NCI-H524 (cell line): ENCODE results near the gene ZFAND6.

Experiments used
- DNase-seq, 2 experiments: peaks; one replicate each; lab custom pipeline; 2025; lab: John Stamatoyannopoulos, UW

ZFAND6 gene

DNA sequence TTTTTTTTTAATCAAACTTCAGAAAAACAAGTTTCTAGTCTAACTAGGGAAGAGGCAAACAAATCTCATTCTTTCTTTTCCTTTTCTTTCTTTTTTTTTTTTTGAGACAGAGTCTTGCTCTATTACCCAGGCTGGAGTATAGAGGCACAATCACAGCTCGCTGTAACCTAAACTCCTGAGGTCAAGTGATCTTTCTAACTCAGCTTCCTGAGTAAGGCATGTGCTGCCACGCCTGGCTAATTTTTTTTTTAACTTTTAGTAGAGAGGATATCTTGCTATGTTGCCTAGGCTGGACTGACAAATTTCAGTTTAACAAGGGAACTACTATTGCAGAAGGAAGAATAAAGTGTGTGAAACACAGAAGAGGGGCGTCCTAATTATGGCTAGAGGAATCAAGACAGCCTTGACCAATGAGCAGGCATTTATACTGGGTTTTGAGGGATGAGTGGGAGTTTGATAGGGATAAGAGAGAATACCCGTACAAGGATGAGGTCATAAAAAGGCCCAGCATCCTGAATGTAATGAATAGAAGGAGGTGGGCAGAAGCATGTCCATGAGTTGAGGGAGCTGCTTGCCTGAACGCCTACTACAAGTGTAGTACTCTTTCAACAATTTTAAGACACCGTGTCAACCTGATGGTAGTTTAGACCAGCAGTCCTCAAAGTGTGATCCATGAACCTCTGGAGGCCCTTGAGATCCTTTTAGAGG lies 6.7 kb upstream of the ZFAND6 start:
- DNase-seq = no peak

DNA sequence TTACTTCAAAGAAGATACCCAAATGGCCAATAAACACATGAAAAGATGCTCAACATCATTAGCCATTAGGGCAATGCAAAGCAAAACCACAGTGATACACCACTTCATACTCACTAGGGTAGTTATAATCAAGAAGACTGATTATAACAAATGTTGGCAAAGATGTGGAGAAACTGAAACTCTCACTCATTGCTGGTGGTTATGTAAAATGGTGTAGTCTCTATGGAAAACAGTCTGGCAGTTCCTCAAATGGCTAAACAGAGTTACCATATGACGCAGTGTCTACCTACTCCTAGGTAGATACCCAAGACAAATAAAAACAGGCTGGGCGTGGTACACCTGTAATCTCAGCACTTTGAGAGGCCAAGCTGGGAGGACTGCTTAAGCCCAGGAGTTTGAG lies 3.5 kb upstream of the ZFAND6 start:
- DNase-seq = no peak

DNA sequence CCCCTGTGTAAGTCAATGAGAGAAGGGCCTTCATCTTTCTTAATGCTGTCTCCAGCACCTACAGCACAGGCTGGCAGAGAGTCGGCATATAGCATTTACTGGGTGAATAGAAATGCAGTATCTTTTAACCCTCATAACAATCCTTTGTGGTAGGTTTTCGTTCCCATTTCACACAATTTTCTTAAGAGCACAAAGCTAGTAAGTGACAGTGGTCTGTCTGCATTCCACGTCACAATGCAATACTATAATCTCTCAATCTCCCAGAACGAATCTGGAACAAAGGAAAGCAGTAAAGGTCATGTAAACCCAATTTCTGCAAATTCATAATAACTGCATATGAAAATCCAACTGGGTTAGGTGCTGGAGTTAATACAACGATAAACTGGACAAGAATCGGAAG lies 1.4 kb upstream of the ZFAND6 start:
- DNase-seq = no peak

DNA sequence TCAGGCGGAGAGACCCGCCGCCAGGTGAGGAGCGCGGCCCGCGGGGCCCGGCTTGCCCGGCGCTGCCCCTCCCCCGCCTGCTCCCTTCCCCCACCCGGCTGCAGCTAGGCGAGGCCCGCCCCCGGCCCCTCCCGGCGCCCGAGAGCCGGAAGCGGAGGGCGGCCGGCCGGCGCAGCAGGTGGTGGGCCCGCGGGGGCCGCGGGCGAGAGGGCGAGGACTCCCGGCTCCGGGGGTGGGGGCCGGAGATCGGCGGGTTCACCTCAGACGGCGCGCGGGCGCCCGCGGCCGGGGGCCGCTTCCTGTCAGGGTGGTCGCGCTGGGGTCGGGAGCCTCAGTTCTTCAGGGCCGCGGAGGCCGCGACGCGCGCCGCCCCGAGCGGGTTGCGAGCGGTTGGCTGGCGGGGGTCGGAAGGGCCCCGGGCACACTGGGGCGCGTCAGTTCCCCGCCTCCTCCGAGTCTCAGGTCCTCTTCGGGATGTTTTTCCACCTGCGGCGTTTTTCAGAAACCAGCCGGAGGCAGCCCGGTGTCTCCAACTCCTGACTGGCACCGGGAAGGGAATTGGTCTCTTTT lies 395 bp downstream of the ZFAND6 start:
- peak; percentile 80 to 83 for DNase-seq

DNA sequence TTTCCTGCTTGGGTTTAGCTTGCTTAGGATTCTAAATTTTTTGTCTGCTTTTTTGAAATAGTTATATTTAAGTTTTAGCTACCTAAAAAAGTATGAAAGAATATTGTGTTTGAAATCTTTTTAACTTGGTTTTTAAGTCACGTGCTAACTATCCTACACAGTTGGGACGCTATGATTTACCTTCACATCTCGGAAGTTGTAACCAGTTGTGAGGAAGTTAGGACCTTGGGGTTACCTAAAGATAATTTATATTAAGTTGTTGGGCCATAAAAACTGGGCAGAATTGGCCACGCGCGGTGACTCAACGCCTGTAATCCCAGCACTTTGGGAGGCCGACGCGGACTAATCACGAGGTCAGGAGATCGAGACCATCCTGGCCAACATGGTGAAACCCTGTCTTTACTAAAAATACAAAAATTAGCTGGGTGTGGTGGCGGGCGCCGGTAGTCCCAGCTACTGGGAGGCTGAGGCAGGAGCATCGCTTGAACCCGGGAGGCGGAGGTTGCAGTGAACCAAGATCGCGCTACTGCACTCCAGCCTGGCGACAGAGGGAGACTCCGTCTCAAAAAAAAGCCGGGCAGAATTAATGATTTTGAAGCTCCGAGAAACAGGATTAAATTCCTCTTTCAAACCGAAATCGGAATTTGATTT lies 1.0 kb downstream of the ZFAND6 start:
- peak in 1 of 2 experiments; percentile 35 for DNase-seq

DNA sequence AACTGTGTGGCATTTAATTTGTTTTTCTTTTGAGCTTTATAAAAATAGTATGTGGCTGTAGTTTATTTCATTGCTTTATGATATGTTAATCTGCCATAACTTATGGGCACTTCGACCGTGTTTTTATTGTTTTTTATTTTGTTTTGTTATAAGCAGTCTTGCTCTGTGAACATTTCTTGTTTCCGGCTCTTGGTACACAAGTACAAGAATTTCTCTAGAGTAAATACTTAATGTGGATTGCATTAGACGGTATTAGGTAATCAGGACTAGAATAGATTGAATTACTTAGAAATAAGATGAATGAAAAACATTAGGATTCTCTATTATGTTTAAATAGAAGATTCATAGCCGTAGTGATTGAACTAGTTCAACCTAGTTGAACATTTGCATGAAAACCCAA lies 2.1 kb downstream of the ZFAND6 start:
- DNase-seq = no peak

DNA sequence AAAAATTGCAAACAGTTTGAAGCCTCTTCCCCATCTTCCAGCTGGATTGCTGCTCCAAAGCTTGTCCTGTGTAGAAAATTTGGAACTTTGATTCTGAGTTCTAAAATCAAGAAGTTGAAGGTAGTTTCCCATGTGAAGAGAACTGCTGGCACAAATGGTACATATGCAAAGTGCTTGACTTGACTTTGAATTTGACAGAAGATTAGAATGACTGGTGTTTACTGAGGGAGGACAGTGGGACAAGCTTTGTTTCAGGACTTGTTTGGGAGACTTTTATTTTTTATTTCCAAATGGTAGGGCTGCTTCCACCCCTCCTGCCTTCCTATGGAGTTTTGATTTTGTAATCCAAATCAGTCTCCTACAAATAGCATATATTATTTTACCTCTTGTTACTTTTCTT lies 7.4 kb downstream of the ZFAND6 start:
- DNase-seq = no peak

DNA sequence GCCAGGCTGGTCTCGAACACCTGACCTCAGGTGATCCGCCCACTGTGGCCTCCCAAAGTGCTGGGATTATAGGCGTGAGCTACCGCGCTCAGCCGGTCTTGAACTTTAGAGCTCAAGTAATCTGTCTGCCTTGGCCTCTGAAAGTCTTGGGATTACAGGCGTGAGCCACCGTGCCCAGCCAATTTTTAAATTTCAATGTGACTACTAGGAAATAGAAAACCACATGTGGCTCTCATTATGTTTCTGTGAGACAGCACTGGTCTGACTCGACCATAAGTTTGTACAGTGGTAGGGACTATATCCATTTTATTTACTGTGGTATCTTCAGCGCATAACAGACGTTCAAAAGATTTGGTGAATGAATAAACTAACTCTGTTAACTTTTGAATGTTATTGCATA lies 9.1 kb downstream of the ZFAND6 start:
- no peak for DNase-seq

DNA sequence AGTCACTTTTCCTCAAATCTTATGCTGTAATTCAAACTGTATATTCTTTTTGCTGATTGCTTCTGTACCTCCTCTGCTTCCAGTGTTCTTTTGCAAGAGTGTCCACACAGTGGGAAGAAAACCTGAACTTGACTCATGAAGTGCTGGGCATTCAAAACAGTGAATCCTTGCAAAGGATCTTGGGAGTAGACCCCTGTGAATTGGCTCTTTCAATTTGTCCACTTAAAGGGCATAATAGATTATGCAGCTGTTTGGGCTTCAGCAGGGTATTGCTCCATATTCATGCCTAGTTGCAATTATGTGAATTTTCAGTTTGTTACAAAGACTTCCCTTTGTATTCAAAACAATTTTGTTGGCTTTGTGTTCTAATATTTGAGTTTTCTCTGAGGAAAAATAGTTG lies 11.4 kb downstream of the ZFAND6 start:
- DNase-seq = peak; percentile 34 to 70

DNA sequence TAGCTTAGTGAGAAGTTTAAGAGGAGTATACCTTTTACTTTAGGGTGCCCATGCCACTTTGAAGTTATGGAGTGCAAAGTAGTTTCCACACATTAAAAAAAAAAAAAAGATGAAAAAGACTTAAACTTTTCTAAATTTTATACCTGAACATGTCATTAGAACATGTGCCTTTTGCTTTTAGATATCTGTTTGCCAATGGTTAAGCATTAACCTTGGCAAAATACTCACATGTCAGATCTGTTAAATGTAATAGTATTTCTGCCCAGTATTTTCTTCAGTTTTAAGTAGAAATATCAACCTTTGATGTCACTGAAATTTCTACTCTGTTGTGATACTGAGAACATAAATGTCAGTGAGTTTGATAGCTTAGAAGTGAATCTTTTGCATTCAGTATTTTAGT lies 12.2 kb downstream of the ZFAND6 start:
- no peak for DNase-seq

DNA sequence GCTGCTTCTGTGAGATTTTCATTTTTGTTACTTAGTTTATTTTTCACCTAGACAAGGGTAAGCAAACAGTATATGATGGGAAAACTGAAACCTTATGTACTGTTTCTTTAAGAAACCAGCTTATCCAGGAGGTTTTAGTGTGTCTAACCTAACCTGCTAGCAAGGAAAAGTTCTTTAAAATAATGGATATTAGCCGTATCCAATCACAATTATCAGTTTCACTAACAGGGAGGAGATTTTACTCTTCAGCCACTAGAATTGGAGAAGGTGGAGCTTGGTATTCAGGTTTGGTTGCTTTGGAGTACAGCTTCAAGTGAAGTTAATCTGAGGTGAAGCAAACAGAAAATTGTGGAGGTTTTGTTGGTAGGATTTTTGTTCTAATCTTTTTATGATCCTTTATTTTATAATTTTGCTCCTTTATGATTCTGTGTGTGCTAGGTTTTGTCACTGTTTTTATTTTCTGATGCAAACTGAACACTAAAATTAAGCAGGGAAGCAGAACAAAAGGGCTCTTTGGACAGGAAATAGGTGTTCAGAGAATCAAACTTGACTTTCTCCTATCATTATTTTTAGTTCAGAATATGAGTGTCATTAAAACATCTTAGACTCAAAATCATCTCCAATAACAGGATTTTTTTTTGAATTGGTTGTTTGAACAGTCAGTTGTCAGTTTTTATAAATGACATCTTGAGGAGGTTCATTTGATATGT lies 13.0 kb downstream of the ZFAND6 start:
- DNase-seq = peak; percentile 80 to 96

DNA sequence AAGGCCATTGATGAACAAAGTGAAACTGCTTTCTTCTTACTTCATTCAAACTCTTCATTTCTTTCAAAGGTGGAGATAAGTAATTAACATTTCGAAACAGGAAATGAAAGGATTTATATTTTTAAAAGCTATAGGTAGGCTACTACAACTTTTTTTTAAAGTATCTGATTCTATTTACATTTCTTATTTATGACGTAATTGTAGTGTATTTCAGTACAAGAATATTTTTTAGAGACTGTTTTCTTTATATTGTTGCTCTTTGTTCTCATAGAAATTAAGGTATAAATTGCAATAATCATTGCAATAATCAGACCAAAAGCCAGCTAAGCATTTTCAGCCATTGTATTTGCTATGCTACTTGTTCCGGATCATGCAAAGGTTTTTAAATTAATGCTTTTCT lies 13.7 kb downstream of the ZFAND6 start:
- DNase-seq = no peak

DNA sequence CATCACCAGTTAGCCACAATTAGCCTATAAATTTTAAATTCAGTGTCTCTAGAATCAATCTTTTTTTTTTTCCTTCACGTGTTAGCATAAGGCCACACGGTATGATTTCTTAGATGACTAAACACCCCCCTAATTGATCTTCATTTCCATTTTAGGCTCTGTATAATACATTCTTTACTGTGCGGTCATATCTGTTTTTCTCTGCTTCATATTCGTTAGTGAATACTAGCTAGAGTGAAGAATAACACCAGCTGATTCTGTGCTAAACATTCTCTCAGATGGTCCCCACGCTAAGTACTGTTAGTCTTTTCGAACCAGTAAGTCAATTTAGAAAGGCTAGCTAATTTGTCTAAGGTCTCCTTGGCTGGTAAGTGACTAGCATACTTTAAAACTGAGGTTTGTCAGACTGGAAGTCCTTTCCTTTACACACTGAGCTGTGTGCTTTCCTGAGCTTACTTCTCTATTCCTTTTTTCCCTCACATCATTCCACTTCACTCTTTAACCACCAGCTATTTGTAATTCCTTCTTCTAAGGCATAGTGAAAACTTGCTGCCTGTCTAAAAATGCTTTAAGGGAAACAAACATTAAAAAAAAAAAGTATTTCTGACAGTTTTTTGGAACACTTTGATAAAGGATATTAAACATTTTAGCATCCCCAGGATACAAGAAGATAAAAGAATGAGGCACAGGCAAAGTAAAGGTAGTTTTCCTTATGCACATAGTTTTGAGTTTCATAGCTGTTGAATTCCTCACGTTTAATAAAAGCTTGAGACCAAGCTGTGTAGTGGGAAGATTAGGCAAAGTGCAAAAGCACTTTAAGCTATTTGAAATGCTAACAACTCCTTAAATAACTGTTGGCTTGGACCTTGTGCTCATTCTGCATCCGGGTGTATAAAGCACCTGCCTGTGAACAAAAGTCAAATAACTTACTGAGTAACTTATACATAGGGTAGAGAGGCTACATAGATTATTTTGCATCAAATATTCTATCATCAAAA lies 17.1 kb downstream of the ZFAND6 start:
- DNase-seq = no peak

DNA sequence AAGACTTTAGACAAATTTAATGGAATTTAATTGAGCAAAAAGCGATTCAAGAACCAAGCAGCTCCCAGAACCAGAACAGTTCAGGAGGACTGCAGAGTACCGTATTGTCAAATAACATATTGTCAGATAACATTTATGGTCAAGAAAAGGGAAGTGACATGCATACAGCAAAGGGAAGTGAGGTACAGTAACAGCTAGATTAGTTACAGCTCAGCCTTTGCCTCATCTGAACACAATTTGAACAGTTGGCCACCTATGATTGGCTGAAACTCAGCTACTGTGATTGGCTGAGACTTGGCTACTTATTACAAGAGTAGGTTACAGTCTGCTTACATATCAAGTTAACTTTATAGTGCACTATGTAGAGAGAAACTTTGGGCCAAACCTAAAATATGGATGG lies 21.9 kb downstream of the ZFAND6 start:
- no peak for DNase-seq

DNA sequence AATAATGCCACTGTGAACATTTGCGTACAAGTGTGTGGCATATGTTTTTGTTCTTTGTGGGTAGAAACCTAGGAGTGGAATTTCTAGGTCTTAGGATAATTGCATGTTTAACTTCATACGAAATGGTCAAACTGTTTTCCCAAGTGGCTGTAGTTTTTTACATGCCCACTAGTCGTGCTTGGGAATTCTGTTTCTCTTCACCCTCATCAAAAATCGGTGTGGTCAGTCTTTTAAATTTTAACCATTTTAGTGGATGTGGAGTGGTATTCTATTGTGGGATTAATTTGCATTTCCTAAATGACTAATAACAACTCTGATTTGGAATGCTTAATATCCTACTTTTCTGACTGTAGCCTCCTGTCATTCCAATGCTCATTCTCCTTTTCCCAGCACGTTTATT lies 27.6 kb downstream of the ZFAND6 start:
- no peak for DNase-seq

DNA sequence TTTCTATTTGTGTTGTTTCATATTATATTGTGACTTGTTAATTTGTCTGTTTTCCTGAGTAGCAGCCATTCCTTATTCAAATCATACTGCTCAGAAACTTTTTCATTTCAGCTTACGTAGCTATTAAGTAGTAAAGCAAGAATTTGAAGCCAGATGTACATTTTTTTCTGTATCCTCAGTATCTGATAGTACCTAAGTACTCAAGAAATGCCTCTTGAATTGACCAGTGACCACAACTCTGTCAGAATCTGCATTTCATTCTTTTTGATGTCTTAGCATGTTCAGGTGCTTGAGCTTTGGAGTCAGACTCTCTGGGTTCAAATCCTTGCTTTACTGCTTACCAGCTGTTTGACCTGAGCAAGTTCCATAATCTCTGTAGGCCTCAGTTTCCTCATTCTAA lies 30.6 kb downstream of the ZFAND6 start:
- DNase-seq = no peak

DNA sequence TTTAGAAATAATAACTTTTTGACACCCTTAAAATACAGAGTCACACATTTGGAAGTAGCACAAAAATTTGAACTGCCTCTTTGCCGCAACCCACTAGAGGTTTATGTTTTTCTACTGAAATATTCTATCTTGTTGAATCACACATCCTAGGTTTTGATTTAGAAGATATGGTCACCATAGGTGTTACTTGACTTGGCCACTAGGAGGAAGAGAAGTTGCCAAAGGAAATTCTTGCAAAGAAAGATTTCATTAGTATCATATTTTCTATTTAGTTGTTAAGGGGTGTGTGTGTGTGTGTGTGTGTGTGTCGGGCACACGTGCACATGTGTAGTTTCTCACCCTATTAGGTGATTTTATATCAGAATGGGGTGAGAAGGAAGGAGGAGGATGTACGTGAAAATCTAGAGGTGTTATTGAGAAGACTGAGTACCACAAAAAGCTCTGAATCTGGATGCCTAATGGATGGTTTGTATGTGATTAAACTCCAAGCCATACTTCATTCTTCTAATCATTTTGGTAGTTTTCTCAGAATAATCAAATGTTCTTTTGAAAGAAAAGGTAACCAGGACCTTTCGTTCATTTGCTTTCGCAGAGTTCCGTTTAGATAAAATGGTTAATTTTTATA lies 31.5 kb downstream of the ZFAND6 start:
- DNase-seq = no peak

DNA sequence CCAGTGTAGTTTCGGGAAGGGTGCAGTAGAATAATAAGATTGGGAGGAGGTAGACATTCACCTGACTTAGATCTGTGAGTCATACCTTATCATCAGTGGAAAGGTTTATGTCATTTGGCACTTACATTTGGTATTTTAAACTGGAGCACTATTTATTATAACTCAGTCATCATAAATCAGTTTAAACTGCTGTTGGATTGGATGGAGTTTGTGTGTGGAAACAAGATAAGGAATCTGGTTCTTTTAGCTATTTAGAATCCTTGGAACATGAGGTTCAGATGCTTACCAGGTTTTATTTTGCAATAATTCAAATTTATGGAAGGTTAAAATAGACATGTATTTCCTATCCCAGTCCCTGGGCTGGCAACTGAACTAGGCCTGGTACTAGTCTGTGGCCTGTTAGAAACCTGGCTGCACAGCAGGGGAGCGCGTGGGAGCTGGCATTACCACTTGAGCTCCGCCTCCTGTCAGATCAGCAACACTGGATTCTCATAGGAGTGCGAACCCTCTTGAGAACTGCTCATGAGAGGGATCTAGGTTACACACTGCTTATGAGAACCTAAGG lies 34.5 kb downstream of the ZFAND6 start:
- DNase-seq = peak; percentile 84 to 90

DNA sequence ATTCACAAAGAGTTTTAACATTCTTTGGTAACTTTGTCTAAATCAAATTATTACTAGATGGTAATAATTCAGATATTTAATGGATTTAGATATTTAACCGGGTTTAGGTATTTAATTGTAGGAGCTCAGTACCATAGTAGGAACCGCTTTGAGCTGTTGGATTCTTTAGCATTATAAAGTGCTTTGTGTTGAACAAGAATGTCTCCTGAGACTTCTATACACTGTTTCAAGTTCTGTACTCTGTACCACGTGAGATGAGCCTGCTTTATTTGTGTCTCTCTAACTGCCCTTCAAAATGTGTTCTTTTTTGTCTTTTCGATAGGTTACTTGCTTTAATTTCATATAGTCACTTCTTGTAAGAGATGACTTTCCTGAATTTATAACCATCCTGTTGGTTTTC lies 36.0 kb downstream of the ZFAND6 start:
- DNase-seq = no peak

DNA sequence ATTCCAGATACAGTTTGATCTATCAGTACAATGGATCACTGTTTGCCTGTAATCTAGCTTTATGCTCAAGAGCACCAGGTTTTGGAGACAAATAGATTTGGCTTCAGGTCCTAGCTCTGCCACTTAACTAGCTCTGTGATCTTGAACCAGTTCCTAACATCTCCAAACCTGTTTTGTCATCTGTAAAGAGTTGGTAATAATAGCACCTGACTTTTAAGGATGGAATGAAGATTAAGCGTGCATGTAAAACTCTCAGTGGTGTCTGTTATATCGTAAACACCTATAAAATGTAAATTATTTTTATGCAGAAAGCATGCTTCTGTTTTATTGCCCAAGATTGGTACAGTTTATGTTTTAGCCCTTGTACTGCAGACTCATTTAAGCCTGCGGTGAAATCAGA lies 36.5 kb downstream of the ZFAND6 start:
- DNase-seq = no peak

DNA sequence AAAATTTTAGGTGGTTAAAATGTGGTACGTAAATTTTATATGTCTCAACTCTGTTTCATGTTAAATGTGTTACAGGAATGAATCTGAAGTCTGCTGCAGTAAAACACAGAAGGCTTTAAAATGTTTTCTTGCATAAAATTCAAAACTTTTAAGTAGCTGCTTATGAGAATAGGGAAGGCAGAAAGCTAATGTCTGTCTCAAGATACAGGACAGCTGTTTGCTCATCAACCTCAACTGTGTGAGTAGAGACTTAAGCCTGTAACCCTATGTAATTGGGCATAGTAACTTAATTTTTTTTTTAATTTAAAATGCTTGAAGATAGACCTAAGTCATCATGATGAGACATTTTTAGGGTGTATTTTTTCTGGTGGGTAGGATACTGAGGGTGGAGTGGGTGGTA lies 38.9 kb downstream of the ZFAND6 start:
- peak in 1 of 2 experiments; percentile 15 for DNase-seq
